ENCODE measurements around the gene MROH2A.
"Not testable (repeated sequence)": the region's sequence is repeated elsewhere in the genome, so short reads cannot be mapped to it uniquely, and the experiment has no call there.

The MROH2A gene, protein sequence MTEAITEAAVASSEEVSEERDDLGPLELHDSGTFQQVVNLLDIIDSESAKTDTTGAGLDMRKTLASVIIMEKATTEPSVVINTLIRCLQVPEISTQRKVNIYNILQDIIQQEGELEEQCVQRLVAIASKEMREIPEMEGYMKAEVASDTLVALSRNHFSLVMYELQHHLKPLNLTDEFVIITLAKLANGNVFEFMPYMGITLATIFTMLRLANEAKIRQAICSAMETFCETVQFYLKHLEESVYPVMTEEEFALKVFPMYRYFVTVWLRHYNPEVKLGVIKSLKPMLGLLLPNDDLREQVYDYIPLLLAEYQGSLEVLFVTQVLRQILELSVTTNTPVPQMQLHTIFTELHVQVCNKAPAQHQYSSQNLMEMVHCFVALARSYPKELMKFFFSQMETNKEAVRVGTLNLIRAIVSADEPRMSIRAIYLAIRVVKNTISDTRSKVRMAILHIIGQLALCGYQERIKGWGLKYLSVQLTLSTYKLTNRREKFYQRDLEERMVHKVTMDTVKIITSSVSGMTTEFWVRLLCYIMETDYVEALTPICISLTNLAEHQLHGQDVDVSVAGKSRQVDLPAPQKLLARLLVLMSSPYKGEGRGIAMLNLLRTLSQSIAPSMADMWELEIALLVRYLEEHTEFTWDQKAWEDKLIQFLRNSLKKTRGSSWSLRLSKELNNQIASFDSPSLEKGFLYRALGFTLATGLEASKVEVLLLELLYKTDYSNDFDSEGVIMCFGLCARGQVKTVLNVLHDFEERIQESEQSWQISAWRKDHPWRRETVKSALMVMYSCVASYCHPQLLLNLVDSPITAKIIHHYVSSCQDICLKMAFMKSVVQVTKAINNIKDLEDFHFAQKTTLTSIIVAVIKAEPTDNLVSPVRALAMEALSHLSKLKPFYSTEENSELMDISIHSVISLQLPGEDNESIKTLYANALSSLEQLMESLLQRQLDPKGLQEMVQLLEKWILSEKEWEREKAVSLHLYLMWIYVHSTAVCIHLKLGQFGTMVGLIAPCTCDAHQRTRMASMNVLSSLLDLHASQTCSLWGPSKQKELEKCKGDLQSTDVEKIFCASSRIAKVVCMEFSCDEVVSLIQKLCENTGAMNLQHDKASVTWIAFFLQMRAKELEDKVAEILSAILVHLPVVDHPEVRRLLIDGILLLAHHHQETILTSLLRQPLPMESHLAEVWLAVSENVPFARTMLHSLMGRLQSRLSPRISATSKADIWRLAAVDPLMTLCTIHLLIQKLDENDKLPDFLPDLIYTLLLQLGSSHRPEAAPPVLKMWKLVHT (N-terminal part only)

GRCh38 chr2:233778030-233778429 is at the start of gene MROH2A:
Gene MROH2A, plus strand, starts transcription at chr2:233778330. Its CDS starts 1,029 bp downstream, at chr2:233779359.
- Histone ChIP-seq H3K4me3 (ENCODE audit: low read length) (no peak within 1 kb of the TSS), H3K27ac (ENCODE audit: low read depth, low read length) (no peak within 1 kb of the TSS), H3K27me3 (ENCODE audit: control insufficient read depth, insufficient read depth, low read length) (no peaks in the 10 kb centered on the region), H3K36me3 (ENCODE audit: control insufficient read depth, insufficient read depth, low read length) (no peaks in the 10 kb centered on the region), H3K4me1 (ENCODE audit: control insufficient read depth, insufficient read depth, low read length) (no peaks in the 10 kb centered on the region), H3K9ac (ENCODE audit: low read length) (no peak within 1 kb of the TSS)

- Histone ChIP-seq H3K9ac (ENCODE audit: low read length) (no peak within 1 kb of the TSS), H3K27ac (ENCODE audit: low read depth, low read length) (no peak within 1 kb of the TSS), H3K4me1 (ENCODE audit: control insufficient read depth, insufficient read depth, low read length) (no peaks in the 10 kb centered on the region), H3K27me3 (ENCODE audit: control insufficient read depth, insufficient read depth, low read length) (no peaks in the 10 kb centered on the region), H3K4me3 (ENCODE audit: low read length) (no peak within 1 kb of the TSS), H3K36me3 (ENCODE audit: control insufficient read depth, insufficient read depth, low read length) (no peaks in the 10 kb centered on the region)
These were observed 49.3 kb upstream of the MROH2A start, which contains the start of gene UGT1A3 for GRCh38 chr2:233728723-233729301. Gene UGT1A3, plus strand, starts transcription at chr2:233729042. Its CDS starts 85 bp downstream, at chr2:233729127.

DNA sequence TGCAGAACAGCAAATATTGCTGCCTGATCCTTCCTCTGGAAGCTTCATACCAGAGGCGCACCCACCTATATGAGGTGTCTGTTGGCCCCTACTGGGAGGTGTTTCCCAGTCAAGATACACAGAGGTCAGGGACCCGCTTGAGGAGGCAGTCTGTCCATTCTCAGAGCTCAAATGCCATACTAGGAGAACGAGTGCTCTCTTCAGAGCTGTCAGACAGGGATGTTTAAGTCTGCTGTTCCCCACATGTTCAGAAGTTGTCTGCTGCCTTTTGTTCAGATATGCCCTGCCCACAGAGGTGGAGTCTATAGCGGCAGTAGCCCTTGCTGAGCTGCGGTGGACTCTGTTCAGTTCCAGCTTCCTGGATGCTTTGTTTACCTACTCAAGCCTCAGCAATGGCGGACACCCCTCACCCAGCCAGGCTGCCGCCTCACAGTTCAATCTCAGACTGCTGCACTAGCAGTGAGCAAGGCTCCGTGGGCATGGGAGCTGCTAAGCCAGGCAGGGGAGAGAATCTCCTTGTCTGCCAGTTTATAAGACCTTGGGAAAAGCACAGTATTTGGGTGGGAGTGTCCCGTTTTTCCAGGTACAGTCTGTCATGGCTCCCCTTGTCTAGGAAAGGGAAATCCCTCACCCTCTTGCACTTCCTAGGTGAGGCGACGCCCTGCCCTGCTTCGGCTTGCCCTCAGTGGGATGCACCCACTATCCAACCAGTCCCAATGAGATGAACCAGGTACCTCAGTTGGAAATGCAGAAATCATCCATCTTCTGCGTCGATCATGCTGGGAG is 41.1 kb upstream of the MROH2A start:
- H3K27ac ChIP-seq (ENCODE audit: low read depth, low read length): not testable (repeated sequence)

DNA sequence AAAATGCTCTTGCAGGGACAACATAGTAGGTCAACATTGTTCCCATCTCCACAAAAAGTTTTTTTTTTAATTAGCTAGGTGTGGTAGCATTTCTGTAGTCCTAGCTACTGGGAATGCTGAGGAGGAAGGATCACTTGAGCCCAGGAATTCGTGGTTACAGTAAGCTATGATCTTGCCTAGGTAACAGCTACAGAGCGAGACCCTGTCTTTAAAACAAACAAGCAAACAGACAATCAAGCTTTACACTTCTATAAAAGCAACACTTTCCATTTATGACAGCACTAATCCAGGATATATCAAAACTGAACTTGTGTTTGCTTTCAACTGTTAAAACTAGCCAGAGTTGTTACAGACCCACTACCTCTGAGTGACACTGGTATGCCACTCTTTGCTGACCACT is 37.3 kb upstream of the MROH2A start:
- Histone ChIP-seq H3K9ac (ENCODE audit: low read length) (no peak overlapping the region), H3K27me3 (ENCODE audit: control insufficient read depth, insufficient read depth, low read length) (no peaks in the 10 kb centered on the region), H3K27ac (ENCODE audit: low read depth, low read length) (no peak overlapping the region), H3K4me3 (ENCODE audit: low read length) (no peak overlapping the region), H3K4me1 (ENCODE audit: control insufficient read depth, insufficient read depth, low read length) (no peaks in the 10 kb centered on the region), H3K36me3 (ENCODE audit: control insufficient read depth, insufficient read depth, low read length) (no peaks in the 10 kb centered on the region)

More for the DNA sequence above, 41.1 kb upstream of the MROH2A start:
- not testable (repeated sequence) for H3K36me3 ChIP-seq (ENCODE audit: control insufficient read depth, insufficient read depth, low read length); H3K27me3 ChIP-seq (ENCODE audit: control insufficient read depth, insufficient read depth, low read length); H3K4me3 ChIP-seq (ENCODE audit: low read length); H3K4me1 ChIP-seq (ENCODE audit: control insufficient read depth, insufficient read depth, low read length); H3K9ac ChIP-seq (ENCODE audit: low read length)

DNA sequence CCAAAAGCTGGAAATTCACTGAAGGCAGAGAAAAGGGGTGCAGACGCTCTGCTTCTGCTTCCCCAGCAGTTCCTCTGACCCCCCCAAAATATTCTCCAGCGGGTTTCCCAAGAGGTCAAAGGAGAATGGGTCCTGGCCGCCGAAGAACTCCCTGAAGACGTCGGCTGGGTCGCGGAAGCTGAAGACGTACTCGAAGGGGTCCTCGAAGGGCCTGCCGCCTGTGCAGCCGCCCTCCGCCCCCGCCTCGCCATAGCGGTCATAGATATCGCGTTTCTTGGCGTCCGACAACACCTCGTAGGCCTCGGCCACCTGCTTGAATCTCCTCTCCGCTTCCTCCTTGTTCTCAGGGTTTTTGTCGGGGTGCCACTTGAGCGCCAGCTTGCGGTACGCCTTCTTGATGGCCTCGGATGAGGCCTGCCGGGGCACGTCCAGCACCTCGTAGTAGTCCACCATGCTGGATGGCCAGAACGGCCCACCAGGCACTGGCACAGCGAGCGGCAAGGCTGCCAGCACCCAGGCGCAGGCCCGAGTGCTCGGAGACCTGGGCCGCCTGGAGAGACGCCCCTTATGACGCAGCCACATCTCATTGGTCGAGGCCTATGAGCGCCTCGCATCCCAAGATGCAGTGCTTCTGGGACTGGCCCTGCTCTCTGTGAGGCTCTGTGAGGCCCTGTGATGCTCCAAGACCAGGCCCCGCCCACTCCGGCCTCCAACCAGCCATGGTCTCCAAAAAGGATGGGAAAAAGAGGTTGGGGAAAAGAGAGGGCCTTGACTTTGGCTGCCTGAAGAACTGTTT is 34.5 kb upstream of the MROH2A start:
- Histone ChIP-seq H3K4me1 (ENCODE audit: control insufficient read depth, insufficient read depth, low read length) (no peaks in the 10 kb centered on the region), H3K27me3 (ENCODE audit: control insufficient read depth, insufficient read depth, low read length) (no peaks in the 10 kb centered on the region), H3K36me3 (ENCODE audit: control insufficient read depth, insufficient read depth, low read length) (no peaks in the 10 kb centered on the region), H3K4me3 (ENCODE audit: low read length) (no peak overlapping the region), H3K9ac (ENCODE audit: low read length) (no peak overlapping the region), H3K27ac (ENCODE audit: low read depth, low read length) (no peak overlapping the region)

DNA sequence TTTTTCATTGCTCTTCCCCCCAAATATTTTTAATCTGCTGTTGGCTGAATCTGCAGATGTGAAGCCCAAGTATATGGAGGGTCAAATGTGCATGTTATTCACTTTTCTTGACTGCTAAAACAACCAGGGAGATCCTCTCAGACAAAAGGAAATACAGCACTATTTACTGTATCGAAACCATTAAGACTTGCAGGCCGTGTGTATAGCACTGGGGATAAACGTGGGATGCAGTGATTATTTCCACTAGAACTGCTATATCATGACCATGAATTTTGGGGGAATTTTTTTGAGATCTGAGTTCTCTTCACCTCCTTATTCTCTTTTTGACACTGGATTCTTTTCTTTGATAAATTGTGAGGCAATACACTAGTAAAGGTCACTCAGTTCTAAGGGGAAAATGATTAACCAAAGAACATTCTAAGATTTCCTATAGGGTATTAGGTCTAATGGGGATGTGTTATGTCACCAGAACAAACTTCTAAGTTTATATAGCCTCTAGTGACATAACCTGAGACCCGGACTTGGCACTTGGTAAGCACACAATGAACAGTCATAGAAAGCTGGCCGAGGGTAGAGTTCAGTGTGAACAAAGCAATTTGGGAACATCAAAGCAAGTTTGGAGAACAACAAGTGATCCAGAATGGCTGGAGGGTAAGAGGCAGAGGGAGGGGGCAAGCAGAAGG is 32.9 kb upstream of the MROH2A start:
- H3K9ac ChIP-seq (ENCODE audit: low read length): no peak overlapping the region
- H3K36me3 ChIP-seq (ENCODE audit: control insufficient read depth, insufficient read depth, low read length): no peaks in the 10 kb centered on the region
- H3K4me1 ChIP-seq (ENCODE audit: control insufficient read depth, insufficient read depth, low read length): no peaks in the 10 kb centered on the region
- H3K4me3 ChIP-seq (ENCODE audit: low read length): no peak overlapping the region
- no peaks in the 10 kb centered on the region for H3K27me3 ChIP-seq (ENCODE audit: control insufficient read depth, insufficient read depth, low read length)
- no peak overlapping the region for H3K27ac ChIP-seq (ENCODE audit: low read depth, low read length)

DNA sequence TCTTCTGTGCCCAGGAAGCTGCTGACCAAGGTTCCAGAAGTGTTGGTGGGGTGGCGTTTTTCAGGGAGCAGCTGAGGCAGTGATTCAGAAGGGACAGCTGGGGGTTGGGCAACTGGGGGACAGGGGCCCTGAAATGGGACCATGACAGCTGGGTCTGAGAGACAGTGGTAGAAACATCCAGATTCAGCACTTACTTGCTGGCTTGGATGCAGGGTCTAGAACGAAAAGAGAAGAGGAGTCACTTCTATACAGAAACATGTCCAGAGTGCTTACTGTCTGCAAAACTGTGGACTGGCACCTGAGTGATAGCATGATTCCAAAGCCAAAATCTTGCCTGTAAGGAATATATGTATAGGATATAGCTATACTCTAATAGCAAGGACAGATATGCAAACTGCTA is 32.3 kb upstream of the MROH2A start:
- H3K27me3 ChIP-seq (ENCODE audit: control insufficient read depth, insufficient read depth, low read length); H3K4me1 ChIP-seq (ENCODE audit: control insufficient read depth, insufficient read depth, low read length); H3K4me3 ChIP-seq (ENCODE audit: low read length); H3K36me3 ChIP-seq (ENCODE audit: control insufficient read depth, insufficient read depth, low read length); H3K27ac ChIP-seq (ENCODE audit: low read depth, low read length); H3K9ac ChIP-seq (ENCODE audit: low read length): not testable (repeated sequence)

GRCh38 chr2:233746475-233747282 is 31.5 kb upstream of the MROH2A start:
- Histone ChIP-seq H3K4me3 (ENCODE audit: low read length) (no peak overlapping the region), H3K27ac (ENCODE audit: low read depth, low read length) (no peak overlapping the region), H3K4me1 (ENCODE audit: control insufficient read depth, insufficient read depth, low read length) (no peaks in the 10 kb centered on the region), H3K9ac (ENCODE audit: low read length) (no peak overlapping the region), H3K27me3 (ENCODE audit: control insufficient read depth, insufficient read depth, low read length) (no peaks in the 10 kb centered on the region), H3K36me3 (ENCODE audit: control insufficient read depth, insufficient read depth, low read length) (no peaks in the 10 kb centered on the region)

DNA sequence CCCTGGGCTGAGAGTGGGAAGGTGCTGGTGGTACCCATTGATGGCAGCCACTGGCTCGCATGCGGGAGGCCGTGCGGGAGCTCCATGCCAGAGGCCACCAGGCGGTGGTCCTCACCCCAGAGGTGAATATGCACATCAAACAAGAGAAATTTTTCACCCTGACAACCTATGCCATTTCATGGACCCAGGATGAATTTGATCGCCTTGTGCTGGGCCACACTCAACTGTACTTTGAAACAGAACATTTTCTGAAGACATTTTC is 30.9 kb upstream of the MROH2A start:
- Histone ChIP-seq H3K27ac (ENCODE audit: low read depth, low read length) (no peak overlapping the region), H3K27me3 (ENCODE audit: control insufficient read depth, insufficient read depth, low read length) (no peaks in the 10 kb centered on the region), H3K9ac (ENCODE audit: low read length) (no peak overlapping the region), H3K36me3 (ENCODE audit: control insufficient read depth, insufficient read depth, low read length) (no peaks in the 10 kb centered on the region), H3K4me3 (ENCODE audit: low read length) (no peak overlapping the region), H3K4me1 (ENCODE audit: control insufficient read depth, insufficient read depth, low read length) (no peaks in the 10 kb centered on the region)

DNA sequence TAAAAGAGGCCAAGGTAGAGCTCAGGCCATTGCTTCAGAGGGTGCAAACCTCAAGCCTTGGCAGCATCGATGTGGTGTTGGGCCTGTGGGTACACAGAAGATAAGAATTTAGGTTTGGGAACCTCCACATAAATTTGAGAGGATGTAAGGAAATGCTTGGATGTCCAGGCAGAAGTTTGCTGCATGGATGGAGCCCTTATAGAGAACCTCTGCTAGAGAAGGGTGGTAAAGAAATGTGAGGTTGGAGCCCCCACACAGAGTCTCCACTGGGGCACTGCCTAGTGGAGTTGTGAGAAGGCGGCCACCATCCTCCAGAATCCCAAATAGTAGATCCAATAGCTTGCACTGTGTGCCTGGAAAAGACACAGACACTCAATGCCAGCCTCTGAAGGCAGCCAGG is 27.4 kb upstream of the MROH2A start:
- H3K36me3 ChIP-seq (ENCODE audit: control insufficient read depth, insufficient read depth, low read length); H3K4me1 ChIP-seq (ENCODE audit: control insufficient read depth, insufficient read depth, low read length); H3K27ac ChIP-seq (ENCODE audit: low read depth, low read length); H3K9ac ChIP-seq (ENCODE audit: low read length); H3K4me3 ChIP-seq (ENCODE audit: low read length); H3K27me3 ChIP-seq (ENCODE audit: control insufficient read depth, insufficient read depth, low read length): not testable (repeated sequence)

All from rectal smooth muscle tissue (tissue), 1 donor.